CD14-positive monocyte (primary cell): ENCODE measurements around the gene PCAT6. TPM values are rescaled to one million over a fixed set of nuclear protein-coding genes. Genes with fewer than 3 reads are reported as not detected.

ENCODE experiments used
- DNase-seq, 3 donors: peaks; one replicate each; pipeline ENCODE4 v3.0.0-alpha.2; 2011 to 2022
- H2AFZ ChIP-seq: 2 replicates; pipeline ENCODE4 v1.6.0; 2012; ENCODE audit warnings: mild to moderate bottlenecking, low read depth, low read length, inconsistent platforms; ENCODE audit not compliant: insufficient read depth, poor library complexity, severe bottlenecking
- H3K27ac ChIP-seq, 2 donors: 1 replicate in 1 of 2; 2 replicates in 1 of 2; pipeline ENCODE4 v1.5.1; 2012 to 2013; ENCODE audit warnings: low read length in 2 of 2, control low read depth in 1 of 2, inconsistent platforms in 1 of 2, low read depth in 1 of 2, mild to moderate bottlenecking in 1 of 2
- H3K27me3 ChIP-seq, 2 donors: one replicate each; pipeline versions ENCODE4 v1.6.0 to v1.6.1; 2011 to 2013; ENCODE audit warnings: low read length in 2 of 2; ENCODE audit not compliant: control insufficient read depth in 2 of 2, insufficient read depth in 2 of 2
- H3K36me3 ChIP-seq, 2 donors: replicated peaks in 1 of 2; 1 replicate in 1 of 2; 2 replicates in 1 of 2; pipeline versions ENCODE4 v1.5.1 to v1.6.1; 2012 to 2013; ENCODE audit warnings: low read length in 2 of 2, control low read depth in 1 of 2, inconsistent platforms in 1 of 2, mild to moderate bottlenecking in 1 of 2; ENCODE audit not compliant: insufficient read depth in 2 of 2, control insufficient read depth in 1 of 2
- H3K4me1 ChIP-seq, 2 donors: 1 replicate in 1 of 2; 2 replicates in 1 of 2; pipeline versions ENCODE4 v1.5.1 to v1.6.1; 2012 to 2013; ENCODE audit warnings: low read length in 2 of 2, control low read depth in 1 of 2, inconsistent platforms in 1 of 2, mild to moderate bottlenecking in 1 of 2, moderate library complexity in 1 of 2; ENCODE audit not compliant: insufficient read depth in 2 of 2, control insufficient read depth in 1 of 2
- H3K4me2 ChIP-seq: replicated peaks from 2 replicates; pipeline ENCODE3; 2012; ENCODE audit warnings: low read length, moderate library complexity, mild to moderate bottlenecking; ENCODE audit not compliant: poor library complexity, severe bottlenecking; ENCODE audit errors: extremely low read depth
- H3K4me3 ChIP-seq, 3 experiments: fragments of 200-600 bp in 1 of 3; sonication (generic) in 1 of 3; replicated peaks in 1 of 3; 1 replicate in 2 of 3; 2 replicates in 1 of 3; pipeline ENCODE4 v1.5.1; 2011 to 2013; ENCODE audit warnings: low read length in 3 of 3, mild to moderate bottlenecking in 3 of 3, control low read depth in 2 of 3, low read depth in 2 of 3, inconsistent platforms in 1 of 3, moderate library complexity in 1 of 3
- H3K79me2 ChIP-seq: 2 replicates; pipeline ENCODE4 v1.6.0; 2012; ENCODE audit warnings: mild to moderate bottlenecking, control low read depth, inconsistent platforms, low read length, moderate library complexity; ENCODE audit not compliant: insufficient read depth
- H3K9ac ChIP-seq: 2 replicates; pipeline ENCODE4 v1.6.0; 2017; ENCODE audit warnings: low read length, mild to moderate bottlenecking; ENCODE audit not compliant: insufficient read depth, poor library complexity, severe bottlenecking
- H3K9me3 ChIP-seq, 2 donors: replicated peaks in 1 of 2; 1 replicate in 1 of 2; 2 replicates in 1 of 2; pipeline versions ENCODE4 v1.5.1 to v1.6.1; 2012 to 2013; ENCODE audit warnings: low read length in 2 of 2, control low read depth in 1 of 2; ENCODE audit not compliant: control insufficient read depth in 1 of 2, insufficient read depth in 1 of 2
- H4K20me1 ChIP-seq: 2 replicates; pipeline ENCODE4 v1.6.0; 2012; ENCODE audit warnings: mild to moderate bottlenecking, low read length, control low read depth, moderate library complexity; ENCODE audit not compliant: insufficient read depth
- H3K27ac Mint-ChIP-seq, 7 donors: one replicate each; pipeline ENCODE4 v1.8.0; 2020; ENCODE audit warnings: mild to moderate bottlenecking in 7 of 7, mixed read lengths in 7 of 7, moderate library complexity in 6 of 7, inconsistent platforms in 2 of 7
- H3K27me3 Mint-ChIP-seq, 3 donors: one replicate each; pipeline ENCODE4 v1.8.0; 2021 to 2022; ENCODE audit warnings: low read depth in 3 of 3, mild to moderate bottlenecking in 3 of 3, mixed read lengths in 3 of 3, moderate library complexity in 3 of 3, inconsistent platforms in 1 of 3
- H3K36me3 Mint-ChIP-seq, 2 donors: one replicate each; pipeline ENCODE4 v1.8.0; 2020; ENCODE audit warnings: mixed read lengths in 2 of 2, inconsistent platforms in 1 of 2, mild to moderate bottlenecking in 1 of 2
- H3K4me1 Mint-ChIP-seq: one replicate; pipeline ENCODE4 v1.8.0; 2020; ENCODE audit warnings: mild to moderate bottlenecking, mixed read lengths
- H3K4me3 Mint-ChIP-seq, 2 donors: one replicate each; pipeline ENCODE4 v1.8.0; 2020; ENCODE audit warnings: mild to moderate bottlenecking in 2 of 2, mixed read lengths in 2 of 2, moderate library complexity in 1 of 2
- H3K9me3 Mint-ChIP-seq, 7 donors: one replicate each; pipeline ENCODE4 v1.8.0; 2020 to 2022; ENCODE audit warnings: mixed read lengths in 7 of 7, mild to moderate bottlenecking in 6 of 7, moderate library complexity in 6 of 7, inconsistent platforms in 2 of 7
- WGBS: methylation state at CpG from one replicate; pipeline ENCODE4 v1.1.5; 2013; ENCODE audit warnings: missing lambda C conversion rate; ENCODE audit not compliant: insufficient coverage; 5-methylcytosine and 5-hydroxymethylcytosine counted together
- intact Hi-C, 2 donors: fragments of 100-400 bp; cut with micrococcal nuclease; formaldehyde crosslinking; loops; one replicate each; pipeline versions ENCODE4 v1.15.0 to v1.15.1; 2023
- polyA plus RNA-seq, 3 donors: library from polyadenylated mRNA; depleted of rRNA in 1 of 3; unstranded in 2 of 3; stranded (reverse) in 1 of 3; fragments of 300-500 nt in 2 of 3; fragments of >200 nt in 1 of 3; fragmentation: Illumina TruSeq in 2 of 3; gene quantifications; 1 replicate in 2 of 3; 2 replicates in 1 of 3; pipeline ENCODE4 v1.2.3, GENCODE V29; 2012 to 2021
- TF ChIP-seq, protein P1 (sequence below): fragments of 200-600 bp; IDR thresholded peaks from one replicate; pipeline ENCODE4 v1.8.0; 2022; ENCODE audit warnings: antibody characterized with exemption, mild to moderate bottlenecking

Gene PCAT6
- polyA plus RNA-seq, 3 donors = 1.0 TPM; not detected in 2

DNA sequence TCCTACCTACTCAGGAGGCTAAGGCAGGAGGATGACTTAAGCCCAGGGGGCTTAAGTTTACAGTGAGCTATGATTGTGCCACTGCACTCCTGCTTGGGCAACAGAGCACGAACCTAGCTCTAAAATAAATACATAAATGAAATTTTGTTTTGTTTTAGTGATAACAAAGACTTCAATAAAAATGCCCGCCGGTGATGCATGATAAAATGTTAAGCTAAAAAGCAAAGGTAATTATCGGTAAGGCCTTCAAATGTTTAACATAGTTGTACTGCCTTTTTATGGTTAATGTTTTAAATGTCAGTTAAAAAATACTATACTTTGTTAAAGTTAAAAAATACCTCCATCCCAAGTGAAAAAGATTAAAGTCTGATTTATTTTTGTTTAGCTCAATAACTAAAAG is 29.6 kb upstream of the PCAT6 start:
- Mint-ChIP-seq H3K27ac (no peak overlapping the region), H3K4me1 (peaks cover 3% of the 10 kb centered on the region), H3K27me3 (no peaks in the 10 kb centered on the region), H3K4me3 (no peak overlapping the region), H3K9me3 (peaks cover 0 to 2% (median 0%) of the 10 kb centered on the region in 7 donors), H3K36me3 (peaks cover 4 to 9% of the 10 kb centered on the region in 2 donors)
- H3K27ac ChIP-seq = no peak overlapping the region
- peaks cover 69% of the 10 kb centered on the region for H4K20me1 ChIP-seq
- no peak overlapping the region for H3K9ac ChIP-seq
- no peak overlapping the region for H2AFZ ChIP-seq
- DNase-seq = no peak
- no peaks in the 10 kb centered on the region for H3K4me1 ChIP-seq
- no CpG with 5 or more reads among the region's 4 CpGs for WGBS
- no peaks in the 10 kb centered on the region for H3K27me3 ChIP-seq
- no peak overlapping the region for H3K4me3 ChIP-seq
- H3K36me3 ChIP-seq = peaks cover under 1% of the 10 kb centered on the region in 2 donors
- H3K4me2 ChIP-seq = no peak overlapping the region
- H3K79me2 ChIP-seq = peaks cover 61% of the 10 kb centered on the region
- TF ChIP-seq, protein P1, sequence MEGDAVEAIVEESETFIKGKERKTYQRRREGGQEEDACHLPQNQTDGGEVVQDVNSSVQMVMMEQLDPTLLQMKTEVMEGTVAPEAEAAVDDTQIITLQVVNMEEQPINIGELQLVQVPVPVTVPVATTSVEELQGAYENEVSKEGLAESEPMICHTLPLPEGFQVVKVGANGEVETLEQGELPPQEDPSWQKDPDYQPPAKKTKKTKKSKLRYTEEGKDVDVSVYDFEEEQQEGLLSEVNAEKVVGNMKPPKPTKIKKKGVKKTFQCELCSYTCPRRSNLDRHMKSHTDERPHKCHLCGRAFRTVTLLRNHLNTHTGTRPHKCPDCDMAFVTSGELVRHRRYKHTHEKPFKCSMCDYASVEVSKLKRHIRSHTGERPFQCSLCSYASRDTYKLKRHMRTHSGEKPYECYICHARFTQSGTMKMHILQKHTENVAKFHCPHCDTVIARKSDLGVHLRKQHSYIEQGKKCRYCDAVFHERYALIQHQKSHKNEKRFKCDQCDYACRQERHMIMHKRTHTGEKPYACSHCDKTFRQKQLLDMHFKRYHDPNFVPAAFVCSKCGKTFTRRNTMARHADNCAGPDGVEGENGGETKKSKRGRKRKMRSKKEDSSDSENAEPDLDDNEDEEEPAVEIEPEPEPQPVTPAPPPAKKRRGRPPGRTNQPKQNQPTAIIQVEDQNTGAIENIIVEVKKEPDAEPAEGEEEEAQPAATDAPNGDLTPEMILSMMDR = no peak
- intact Hi-C loops = no loop called here
- no peaks in the 10 kb centered on the region for H3K9me3 ChIP-seq

DNA sequence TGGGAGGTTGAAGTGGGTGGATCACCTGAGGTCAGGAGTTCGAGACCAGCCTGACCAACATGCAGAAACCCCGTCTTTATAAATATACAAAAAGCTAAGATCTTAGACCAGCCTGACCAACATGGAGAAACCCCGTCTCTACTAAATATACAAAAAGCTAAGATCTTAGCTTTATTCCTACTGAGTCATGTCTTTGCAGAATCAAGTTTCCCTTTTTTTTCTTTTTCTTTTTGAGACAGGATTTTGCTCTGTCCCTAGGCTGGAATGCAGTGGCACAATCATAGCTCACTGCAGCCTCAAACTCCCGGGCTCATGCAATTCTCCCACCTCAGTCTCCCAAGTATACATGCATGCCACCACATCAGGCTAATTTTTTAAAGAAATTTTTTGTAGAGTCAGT is 23.9 kb upstream of the PCAT6 start:
- no peak overlapping the region for H3K27ac Mint-ChIP-seq
- 100% methylated on average over 1 of the region's 4 CpGs for WGBS
- H3K79me2 ChIP-seq = peaks cover 70% of the 10 kb centered on the region

More for the DNA sequence above, 23.9 kb upstream of the PCAT6 start:
- Histone ChIP-seq H3K4me1 (no peaks in the 10 kb centered on the region), H3K4me3 (no peak overlapping the region), H3K9me3 (no peaks in the 10 kb centered on the region), H3K9ac (no peak overlapping the region), H3K27me3 (no peaks in the 10 kb centered on the region), H4K20me1 (peaks cover 95% of the 10 kb centered on the region), H3K4me2 (no peak overlapping the region), H3K36me3 (no peaks in the 10 kb centered on the region), H2AFZ (no peak overlapping the region), H3K27ac (no peak overlapping the region)
- H3K4me3 Mint-ChIP-seq = no peak overlapping the region
- TF ChIP-seq, protein P1 = no peak
- intact Hi-C loops = no loop called here
- H3K36me3 Mint-ChIP-seq = no peaks in the 10 kb centered on the region
- H3K27me3 Mint-ChIP-seq = no peaks in the 10 kb centered on the region
- peaks cover 9% of the 10 kb centered on the region for H3K4me1 Mint-ChIP-seq
- DNase-seq = no peak
- peaks cover 0 to 2% (median 0%) of the 10 kb centered on the region in 7 donors for H3K9me3 Mint-ChIP-seq
